ENCODE measurements around the gene RFX2. TPM values are rescaled to one million over a fixed set of nuclear protein-coding genes. Genes with fewer than 3 reads are reported as not detected.

RFX2 gene
- total RNA-seq, 2 donors from 2014 or later = 14.0 to 14.8 TPM

DNA sequence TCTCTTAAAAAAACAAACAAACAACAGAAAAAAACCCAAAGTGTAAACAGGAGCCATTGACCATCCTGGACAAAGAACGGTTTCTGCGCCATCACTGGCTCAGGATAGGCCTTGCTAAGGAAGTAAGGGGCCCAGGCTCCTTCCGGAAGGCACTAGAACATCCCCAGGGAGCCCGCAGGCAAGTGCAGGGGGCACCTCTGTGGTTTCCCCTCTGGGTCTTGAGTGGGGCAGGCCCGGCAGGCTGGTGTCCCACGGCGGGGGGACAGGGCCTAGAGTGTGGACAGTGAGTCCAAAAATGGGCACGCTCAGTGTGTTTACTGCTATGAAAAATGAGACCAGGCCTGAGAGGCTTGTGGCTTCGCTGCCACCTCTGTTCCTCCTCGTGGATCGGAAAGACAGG is 117.5 kb downstream of the RFX2 start:
- Histone ChIP-seq H3K4me3 (no peak overlapping the region), H3K36me3 (replicated peaks in 1 of 2; ENCODE audit: insufficient read depth in 1 of 2, low read depth in 2 of 2) (no peaks in the 10 kb centered on the region), H3K9me3 (no peaks in the 10 kb centered on the region), H3K4me1 (peaks cover 5% of the 10 kb centered on the region), H3K27me3 (no peaks in the 10 kb centered on the region), H3K27ac (no peak overlapping the region)
- 87% methylated on average over 6 to 11 of the region's 11 CpGs for WGBS, 2 donors
- no peak for ATAC-seq
- no peak for DNase-seq
- intact Hi-C loops (cut with DNase I) = no loop called here
- TF ChIP-seq POLR2A (IDR thresholded peaks at IDR 0.05) = no peak
- TF ChIP-seq, protein P1, sequence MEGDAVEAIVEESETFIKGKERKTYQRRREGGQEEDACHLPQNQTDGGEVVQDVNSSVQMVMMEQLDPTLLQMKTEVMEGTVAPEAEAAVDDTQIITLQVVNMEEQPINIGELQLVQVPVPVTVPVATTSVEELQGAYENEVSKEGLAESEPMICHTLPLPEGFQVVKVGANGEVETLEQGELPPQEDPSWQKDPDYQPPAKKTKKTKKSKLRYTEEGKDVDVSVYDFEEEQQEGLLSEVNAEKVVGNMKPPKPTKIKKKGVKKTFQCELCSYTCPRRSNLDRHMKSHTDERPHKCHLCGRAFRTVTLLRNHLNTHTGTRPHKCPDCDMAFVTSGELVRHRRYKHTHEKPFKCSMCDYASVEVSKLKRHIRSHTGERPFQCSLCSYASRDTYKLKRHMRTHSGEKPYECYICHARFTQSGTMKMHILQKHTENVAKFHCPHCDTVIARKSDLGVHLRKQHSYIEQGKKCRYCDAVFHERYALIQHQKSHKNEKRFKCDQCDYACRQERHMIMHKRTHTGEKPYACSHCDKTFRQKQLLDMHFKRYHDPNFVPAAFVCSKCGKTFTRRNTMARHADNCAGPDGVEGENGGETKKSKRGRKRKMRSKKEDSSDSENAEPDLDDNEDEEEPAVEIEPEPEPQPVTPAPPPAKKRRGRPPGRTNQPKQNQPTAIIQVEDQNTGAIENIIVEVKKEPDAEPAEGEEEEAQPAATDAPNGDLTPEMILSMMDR (IDR thresholded peaks at IDR 0.05) = no peak

DNA sequence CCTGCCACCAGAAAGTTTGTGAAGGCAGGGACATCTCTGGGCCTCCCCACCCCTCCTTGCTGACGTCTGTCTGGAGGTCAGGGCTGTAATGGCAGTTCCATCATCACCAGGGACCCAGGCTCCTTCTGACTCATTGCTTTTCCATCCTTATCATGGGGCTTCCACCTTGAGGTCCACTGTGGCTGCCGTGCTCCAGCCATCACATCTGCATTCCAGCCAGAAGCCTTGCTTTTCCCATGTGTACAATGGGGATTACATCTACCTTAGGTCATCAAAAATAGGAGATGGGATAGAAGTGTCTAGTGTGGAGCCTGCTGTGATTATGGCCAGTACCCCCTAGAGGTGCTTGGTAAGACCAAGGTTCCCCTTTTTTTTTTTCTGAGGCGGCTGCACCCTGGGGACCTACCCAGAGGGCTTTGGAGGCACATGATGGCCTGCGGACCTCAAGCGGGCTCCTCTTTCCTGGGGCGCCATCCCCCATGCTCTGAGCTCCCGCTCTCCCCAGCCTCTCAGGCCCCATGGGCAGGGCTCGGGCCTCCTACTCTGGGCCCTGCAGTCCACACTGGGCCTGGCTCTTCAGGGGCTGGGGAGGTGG is 119.0 kb downstream of the RFX2 start:
- TF ChIP-seq POLR2A (IDR thresholded peaks at IDR 0.05) = no peak
- TF ChIP-seq, protein P1 (IDR thresholded peaks at IDR 0.05) = no peak
- ATAC-seq = no peak

DNA sequence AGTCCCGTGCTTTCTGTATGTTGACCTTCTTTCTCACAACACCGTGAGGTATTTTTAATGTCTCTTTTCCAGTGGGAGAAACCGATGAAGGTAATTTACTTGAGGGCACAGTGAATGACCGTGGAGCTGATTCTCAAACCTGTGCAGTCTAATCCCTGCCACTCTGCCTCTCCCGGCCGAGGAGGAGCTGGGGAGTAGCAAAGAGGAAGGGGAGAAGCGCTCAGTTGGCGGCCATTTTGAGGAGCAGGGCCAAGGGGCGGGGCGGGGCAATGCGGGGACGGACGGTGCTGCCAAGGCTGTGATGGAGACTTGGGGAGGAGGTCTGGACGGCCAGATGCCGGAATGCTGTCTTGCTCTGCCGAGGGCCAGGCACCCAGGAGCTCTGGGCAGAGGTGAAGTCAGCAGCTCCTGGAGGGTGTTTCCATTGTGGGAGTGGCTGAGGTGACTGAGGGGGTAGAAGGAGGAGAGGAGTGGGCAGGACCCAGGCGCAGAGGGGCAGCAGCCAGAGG is 120.0 kb downstream of the RFX2 start:
- TF ChIP-seq POLR2A (IDR thresholded peaks at IDR 0.05) = no peak
- TF ChIP-seq, protein P1 (IDR thresholded peaks at IDR 0.05) = no peak
- Histone ChIP-seq H3K36me3 (replicated peaks in 1 of 2; ENCODE audit: insufficient read depth in 1 of 2, low read depth in 2 of 2) (no peaks in the 10 kb centered on the region), H3K27ac (no peak overlapping the region), H3K9me3 (no peaks in the 10 kb centered on the region), H3K4me3 (no peak overlapping the region), H3K4me1 (peaks cover 13% of the 10 kb centered on the region), H3K27me3 (no peaks in the 10 kb centered on the region)
- ATAC-seq (no peak), DNase-seq (no peak)
- WGBS, 2 donors = 50 to 61% methylated on average over 17 of the region's 17 CpGs
- intact Hi-C loops (cut with DNase I) = no loop called here

More for the DNA sequence above, 119.0 kb downstream of the RFX2 start:
- H3K4me3 ChIP-seq = no peak overlapping the region
- H3K9me3 ChIP-seq = no peaks in the 10 kb centered on the region
- intact Hi-C loops (cut with DNase I) = no loop called here
- no peak for DNase-seq
- no peaks in the 10 kb centered on the region for H3K36me3 ChIP-seq (replicated peaks in 1 of 2; ENCODE audit: insufficient read depth in 1 of 2, low read depth in 2 of 2)
- H3K4me1 ChIP-seq = peaks cover 13% of the 10 kb centered on the region
- 89 to 96% methylated on average over 7 to 8 of the region's 8 CpGs for WGBS, 2 donors
- H3K27ac ChIP-seq = no peak overlapping the region
- no peaks in the 10 kb centered on the region for H3K27me3 ChIP-seq

DNA sequence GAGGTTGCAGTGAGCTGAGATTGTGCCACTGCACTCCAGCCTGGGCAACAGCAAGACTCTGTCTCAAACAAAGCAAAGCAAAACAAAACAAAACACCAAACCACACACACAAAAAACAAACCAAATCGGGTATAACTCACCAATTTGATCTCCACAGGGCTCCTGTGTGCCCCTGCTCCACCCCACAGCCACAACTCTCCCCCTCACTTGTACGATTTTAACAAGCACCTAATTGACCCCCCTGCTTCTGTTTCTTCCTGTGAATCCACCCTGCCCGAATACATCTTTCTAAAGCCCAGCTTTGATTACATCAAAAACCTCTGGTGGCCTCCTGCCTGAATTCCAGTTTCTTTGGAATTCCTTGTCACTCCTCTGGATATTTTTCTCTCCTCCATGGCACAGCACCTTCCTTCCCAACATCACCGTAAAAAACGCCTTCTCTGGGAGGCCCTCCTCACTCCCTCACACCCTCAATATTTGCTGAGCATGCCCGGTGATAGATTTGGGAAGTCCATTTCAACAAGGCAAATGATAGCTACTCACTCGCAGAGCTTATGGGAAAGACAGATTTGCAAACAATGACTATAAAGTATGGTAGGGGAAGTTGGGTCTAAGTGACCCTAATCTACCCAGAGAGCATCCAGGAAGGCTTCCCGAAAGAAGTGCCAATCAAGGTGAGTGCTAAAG is 120.8 kb downstream of the RFX2 start:
- H3K4me3 ChIP-seq = no peak overlapping the region
- WGBS, 2 donors = 64 to 71% methylated on average over 8 of the region's 8 CpGs
- H3K27ac ChIP-seq = no peak overlapping the region
- peaks cover 13% of the 10 kb centered on the region for H3K4me1 ChIP-seq
- H3K9me3 ChIP-seq = no peaks in the 10 kb centered on the region
- H3K27me3 ChIP-seq = no peaks in the 10 kb centered on the region
- ATAC-seq = no peak
- DNase-seq = no peak
- intact Hi-C loops (cut with DNase I) = no loop called here
- no peaks in the 10 kb centered on the region for H3K36me3 ChIP-seq (replicated peaks in 1 of 2; ENCODE audit: insufficient read depth in 1 of 2, low read depth in 2 of 2)
- no peak for TF ChIP-seq POLR2A (IDR thresholded peaks at IDR 0.05)
- TF ChIP-seq, protein P1 (IDR thresholded peaks at IDR 0.05) = no peak

Measured in body of pancreas (tissue), 4 donors.